HFF-Myc (cell line): ENCODE results near the gene MSMO1.

Experiments
- DNase-seq: peaks from one replicate; pipeline ENCODE4 v3.0.0-alpha.2; 2011; ENCODE audit warnings: low read depth; ENCODE audit errors: extremely low read depth
- H3K4me3 ChIP-seq: replicated peaks from 2 replicates; pipeline ENCODE4 v1.5.1; 2011; ENCODE audit warnings: low read depth, mild to moderate bottlenecking, control low read depth, low read length
- CTCF ChIP-seq: IDR thresholded peaks from 2 replicates; pipeline ENCODE4 v1.5.1; 2012; ENCODE audit warnings: mild to moderate bottlenecking, low read depth, low read length, control low read depth; ENCODE audit errors: missing control alignments

MSMO1 gene

GRCh38 chr4:165308166-165308565 lies 19.3 kb upstream of the MSMO1 start:
- no peak for DNase-seq
- TF ChIP-seq CTCF = no peak

GRCh38 chr4:165308606-165309005 lies 18.9 kb upstream of the MSMO1 start:
- no peak overlapping the region for H3K4me3 ChIP-seq
- DNase-seq = no peak
- TF ChIP-seq CTCF = no peak

More at GRCh38 chr4:165308166-165308565, 19.3 kb upstream of the MSMO1 start:
- H3K4me3 ChIP-seq = no peak overlapping the region

- H3K4me3 ChIP-seq = no peak overlapping the region
- no peak for DNase-seq
- TF ChIP-seq CTCF = no peak
Measured at GRCh38 chr4:165309456-165309855, 18.0 kb upstream of the MSMO1 start.

GRCh38 chr4:165312506-165312905 lies 15.0 kb upstream of the MSMO1 start:
- TF ChIP-seq CTCF = no peak

GRCh38 chr4:165319030-165319429 lies 8.4 kb upstream of the MSMO1 start:
- no peak for TF ChIP-seq CTCF
- DNase-seq = no peak

More at GRCh38 chr4:165312506-165312905, 15.0 kb upstream of the MSMO1 start:
- no peak overlapping the region for H3K4me3 ChIP-seq
- DNase-seq = no peak

GRCh38 chr4:165319509-165319908 lies 8.0 kb upstream of the MSMO1 start:
- no peak for DNase-seq
- no peak for TF ChIP-seq CTCF
- no peak overlapping the region for H3K4me3 ChIP-seq

More at GRCh38 chr4:165319030-165319429, 8.4 kb upstream of the MSMO1 start:
- no peak overlapping the region for H3K4me3 ChIP-seq

GRCh38 chr4:165324236-165324917 lies 3.1 kb upstream of the MSMO1 start:
- DNase-seq = no peak
- no peak for TF ChIP-seq CTCF
- H3K4me3 ChIP-seq = no peak overlapping the region
